Measurements from ENCODE around the gene DDIAS.

- TF ChIP-seq CTCF (conservative IDR thresholded peaks at IDR 0.05) (no peak), EZH2 (IDR thresholded peaks at IDR 0.05; ENCODE audit: low read depth) (no peak)
Measured at GRCh38 chr11:82975882-82976281, 74.3 kb downstream of the DDIAS start.

Data from PC-9 (cell line).